HepG2 (cell line): ENCODE measurements around the gene CTDNEP1. TPM values are rescaled to one million over a fixed set of nuclear protein-coding genes. Genes with fewer than 3 reads are reported as not detected.

Experiments used
- AFF4 ChIP-seq: sonication (generic); formaldehyde crosslinking; IDR thresholded peaks from 2 replicates; pipeline ENCODE4 v1.4.0; 2020; ENCODE audit warnings: missing genetic modification reagents
- AGO2 ChIP-seq: fragments of 200-400 bp; formaldehyde crosslinking; optimal IDR thresholded peaks from 2 replicates; pipeline ENCODE3; 2017; ENCODE audit warnings: mild to moderate bottlenecking, low read depth, low read length, moderate library complexity
- ATAD3A ChIP-seq: sonication (generic); formaldehyde crosslinking; IDR thresholded peaks from 2 replicates; pipeline ENCODE4 v1.4.0; 2020; ENCODE audit warnings: missing genetic modification reagents
- ATF5 ChIP-seq: sonication (generic); formaldehyde crosslinking; IDR thresholded peaks from 2 replicates; pipeline ENCODE4 v1.4.0; 2020; ENCODE audit warnings: mild to moderate bottlenecking, low read depth, missing genetic modification reagents
- BHLHE40 ChIP-seq: IDR thresholded peaks from 2 replicates; pipeline ENCODE4 v1.6.1; 2011; ENCODE audit warnings: low read length, improper control_type of control experiment
- CREBL2 ChIP-seq: sonication (generic); formaldehyde crosslinking; IDR thresholded peaks from 2 replicates; pipeline ENCODE4 v1.8.1; 2023; ENCODE audit warnings: missing genetic modification reagents, mild to moderate bottlenecking, borderline replicate concordance
- FIP1L1 ChIP-seq: fragments of 200-400 bp; formaldehyde crosslinking; IDR thresholded peaks from 2 replicates; pipeline ENCODE4 v1.6.1; 2018; ENCODE audit warnings: low read depth, mild to moderate bottlenecking, low read length, moderate library complexity, borderline replicate concordance; ENCODE audit not compliant: insufficient read depth
- GPBP1L1 ChIP-seq: sonication (generic); formaldehyde crosslinking; IDR thresholded peaks from 2 replicates; pipeline ENCODE4 v1.5.0; 2020; ENCODE audit warnings: mild to moderate bottlenecking, missing genetic modification reagents
- ISL2 ChIP-seq: sonication (generic); formaldehyde crosslinking; IDR thresholded peaks from 2 replicates; pipeline ENCODE4 v1.5.0; 2020; ENCODE audit warnings: missing genetic modification reagents
- KMT2A ChIP-seq: sonication (generic); formaldehyde crosslinking; IDR thresholded peaks from 2 replicates; pipeline ENCODE4 v1.4.0; 2020; ENCODE audit warnings: missing genetic modification reagents
- MAF1 ChIP-seq: sonication (generic); formaldehyde crosslinking; IDR thresholded peaks from 2 replicates; pipeline ENCODE4 v1.5.0; 2020; ENCODE audit warnings: missing genetic modification reagents, borderline replicate concordance
- MIXL1 ChIP-seq: IDR thresholded peaks from 2 replicates; pipeline ENCODE4 v1.6.1; 2016
- RAD51 ChIP-seq: fragments of 450-650 bp; IDR thresholded peaks from 2 replicates; pipeline ENCODE4 v1.6.1; 2016; ENCODE audit warnings: borderline replicate concordance
- SPEN ChIP-seq: sonication (generic); formaldehyde crosslinking; IDR thresholded peaks from 2 replicates; pipeline ENCODE4 v1.5.1; 2020; ENCODE audit warnings: low read depth, mild to moderate bottlenecking, missing genetic modification reagents
- TBP ChIP-seq: sonication (generic); formaldehyde crosslinking; IDR thresholded peaks from 2 replicates; pipeline ENCODE4 v1.5.0; 2020; ENCODE audit warnings: missing genetic modification reagents
- TEAD3 ChIP-seq: optimal IDR thresholded peaks from 2 replicates; pipeline ENCODE3; 2016; ENCODE audit warnings: borderline replicate concordance
- TRIM24 ChIP-seq: sonication (generic); formaldehyde crosslinking; IDR thresholded peaks from 2 replicates; pipeline ENCODE4 v1.8.0; 2022; ENCODE audit warnings: mild to moderate bottlenecking, missing genetic modification reagents
- ZFP62 ChIP-seq: sonication (generic); formaldehyde crosslinking; IDR thresholded peaks from 2 replicates; pipeline ENCODE4 v1.4.0; 2020; ENCODE audit warnings: missing genetic modification reagents
- ZFX ChIP-seq: sonication (generic); formaldehyde crosslinking; IDR thresholded peaks from 2 replicates; pipeline ENCODE4 v1.4.0; 2020; ENCODE audit warnings: mild to moderate bottlenecking, low read depth, missing genetic modification reagents, moderate library complexity
- ZNF17 ChIP-seq: sonication (generic); formaldehyde crosslinking; IDR thresholded peaks from 2 replicates; pipeline ENCODE4 v1.5.0; 2020; ENCODE audit warnings: mild to moderate bottlenecking, missing genetic modification reagents
- ZNF24 ChIP-seq: fragments of 450-650 bp; IDR thresholded peaks from 2 replicates; pipeline ENCODE4 v1.6.1; 2017; ENCODE audit warnings: antibody characterized with exemption, mild to moderate bottlenecking
- ZNF264 ChIP-seq: sonication (generic); formaldehyde crosslinking; IDR thresholded peaks from 2 replicates; pipeline ENCODE4 v1.4.0; 2020; ENCODE audit warnings: missing genetic modification reagents
- ZNF563 ChIP-seq: sonication (generic); formaldehyde crosslinking; IDR thresholded peaks from 2 replicates; pipeline ENCODE4 v1.8.0; 2022; ENCODE audit warnings: mild to moderate bottlenecking, moderate library complexity, missing genetic modification reagents
- ZNF891 ChIP-seq: sonication (generic); formaldehyde crosslinking; IDR thresholded peaks from 2 replicates; pipeline ENCODE4 v1.5.0; 2020; ENCODE audit warnings: mild to moderate bottlenecking, missing genetic modification reagents
- polyA plus RNA-seq, 8 experiments: library from polyadenylated mRNA; depleted of rRNA in 3 of 8; stranded (reverse) in 7 of 8; unstranded in 1 of 8; fragments of >200 nt; fragmentation: Illumina TruSeq in 4 of 8; extraction: Trizol in 4 of 8; gene quantifications; 2 replicates each; pipeline versions ENCODE4 v1.2.1 to v1.2.3, GENCODE V29; 2011 to 2016; ENCODE audit warnings: low read depth in 4 of 8, missing spikeins in 1 of 8, mixed read lengths in 1 of 8; ENCODE audit not compliant: insufficient read depth in 1 of 8
- total RNA-seq, 5 experiments: library from RNA; depleted of rRNA; stranded (reverse); fragments of >200 nt; fragmentation: Illumina TruSeq; extraction: Trizol; gene quantifications; 2 replicates each; pipeline ENCODE4 v1.2.3, GENCODE V29; 2016; ENCODE audit warnings: low read depth in 1 of 5
- TF ChIP-seq, protein P1 (sequence below), 2 experiments: sonication (generic) in 1 of 2; formaldehyde crosslinking in 1 of 2; IDR thresholded peaks; 2 replicates each; pipeline versions ENCODE4 v1.4.0 to v1.6.1; 2018 to 2020; ENCODE audit warnings: missing genetic modification reagents in 2 of 2, borderline replicate concordance in 1 of 2, low read depth in 1 of 2, mild to moderate bottlenecking in 1 of 2, missing biosample characterization in 1 of 2

The CTDNEP1 gene
- total and polyA plus RNA-seq, 2 of the 13 experiments (the other 11 are each of a cell fraction or from before 2014, with no cell fraction given), result 19.8 to 118 TPM

DNA sequence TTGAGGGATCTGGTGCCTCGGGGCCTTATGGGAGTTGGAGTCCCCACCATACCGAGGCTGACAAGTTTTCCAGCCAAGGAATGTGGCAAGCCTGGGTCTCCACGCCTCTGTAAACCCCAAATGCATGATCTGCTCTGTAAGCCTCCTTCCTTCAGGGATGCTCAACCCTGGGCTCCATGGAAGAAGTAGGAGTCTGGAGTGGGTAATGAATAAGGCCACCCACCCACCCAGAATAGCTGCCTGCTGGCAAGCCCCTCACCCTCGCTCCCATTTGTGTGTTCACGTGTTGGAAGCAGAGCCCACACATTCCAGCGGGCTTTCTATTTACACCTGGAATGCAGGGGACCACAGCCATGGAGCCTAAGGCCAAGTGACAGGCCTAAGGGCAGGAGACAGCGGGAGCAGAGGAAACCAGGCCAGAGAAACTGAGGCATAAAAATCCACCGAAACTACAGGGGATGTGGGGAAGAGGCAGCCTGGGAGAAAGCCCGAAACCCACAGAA, 36.3 kb downstream of the CTDNEP1 start (continued):
- no peak for TF ChIP-seq GPBP1L1 (CRISPR knock-in tag)
- peak; percentile 24; the same call in 1 of the 2 replicates for TF ChIP-seq SPEN (CRISPR knock-in tag)
- TF ChIP-seq AFF4 (CRISPR knock-in tag), result no peak
- TF ChIP-seq ZNF563 (CRISPR knock-in tag), result no peak
- TF ChIP-seq AGO2, result no peak
- TF ChIP-seq TEAD3 (CRISPR knock-in tag), result peak; percentile 78
- 0 out of 2 replicates have a peak, but pooled peaks have one; percentile 7 for TF ChIP-seq ZFX (CRISPR knock-in tag)
- no peak for TF ChIP-seq ZNF24
- TF ChIP-seq MAF1 (CRISPR knock-in tag), result no peak
- TF ChIP-seq FIP1L1, result no peak
- TF ChIP-seq TRIM24 (CRISPR knock-in tag), result no peak
- TF ChIP-seq ATF5, result no peak
- TF ChIP-seq, protein P1, sequence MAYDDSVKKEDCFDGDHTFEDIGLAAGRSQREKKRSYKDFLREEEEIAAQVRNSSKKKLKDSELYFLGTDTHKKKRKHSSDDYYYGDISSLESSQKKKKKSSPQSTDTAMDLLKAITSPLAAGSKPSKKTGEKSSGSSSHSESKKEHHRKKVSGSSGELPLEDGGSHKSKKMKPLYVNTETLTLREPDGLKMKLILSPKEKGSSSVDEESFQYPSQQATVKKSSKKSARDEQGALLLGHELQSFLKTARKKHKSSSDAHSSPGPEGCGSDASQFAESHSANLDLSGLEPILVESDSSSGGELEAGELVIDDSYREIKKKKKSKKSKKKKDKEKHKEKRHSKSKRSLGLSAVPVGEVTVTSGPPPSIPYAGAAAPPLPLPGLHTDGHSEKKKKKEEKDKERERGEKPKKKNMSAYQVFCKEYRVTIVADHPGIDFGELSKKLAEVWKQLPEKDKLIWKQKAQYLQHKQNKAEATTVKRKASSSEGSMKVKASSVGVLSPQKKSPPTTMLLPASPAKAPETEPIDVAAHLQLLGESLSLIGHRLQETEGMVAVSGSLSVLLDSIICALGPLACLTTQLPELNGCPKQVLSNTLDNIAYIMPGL (CRISPR knock-in tag; IDR thresholded peaks at IDR 0.05; ENCODE audit: borderline replicate concordance in 1 of 2, low read depth in 1 of 2), result peak in 1 of 2 experiments; percentile 15; a peak in 2 of 4 replicates
- TF ChIP-seq ZFP62 (CRISPR knock-in tag), result 0 out of 2 replicates have a peak, but pooled peaks have one; percentile 84
- no peak for TF ChIP-seq ISL2 (CRISPR knock-in tag)
- peak; percentile 59 for TF ChIP-seq BHLHE40
- no peak for TF ChIP-seq MIXL1 (CRISPR knock-in tag)
- TF ChIP-seq ATAD3A (CRISPR knock-in tag), result no peak
- no peak for TF ChIP-seq ZNF891 (CRISPR knock-in tag)
- TF ChIP-seq ZNF264 (CRISPR knock-in tag), result no peak
- TF ChIP-seq KMT2A, result no peak
- peak; percentile 97; the same call in 1 of the 2 replicates for TF ChIP-seq TBP
- TF ChIP-seq ZNF17, result no peak
- no peak for TF ChIP-seq RAD51
- TF ChIP-seq CREBL2, result no peak
